A204.1 (cell line): Measurements from ENCODE around the gene PDE3B.
"Not testable (repeated sequence)": the region's sequence is repeated elsewhere in the genome, so short reads cannot be mapped to it uniquely, and the experiment has no call there.

Experiments used
- FAIRE-seq: peaks from 2 replicates; lab custom pipeline; 2012; peaks lifted over from hg19 to GRCh38; lab: Jason Lieb, UNC

The PDE3B gene

GRCh38 chr11:14748090-14748489 is 104.5 kb downstream of the PDE3B start:
- FAIRE-seq = no peak

DNA sequence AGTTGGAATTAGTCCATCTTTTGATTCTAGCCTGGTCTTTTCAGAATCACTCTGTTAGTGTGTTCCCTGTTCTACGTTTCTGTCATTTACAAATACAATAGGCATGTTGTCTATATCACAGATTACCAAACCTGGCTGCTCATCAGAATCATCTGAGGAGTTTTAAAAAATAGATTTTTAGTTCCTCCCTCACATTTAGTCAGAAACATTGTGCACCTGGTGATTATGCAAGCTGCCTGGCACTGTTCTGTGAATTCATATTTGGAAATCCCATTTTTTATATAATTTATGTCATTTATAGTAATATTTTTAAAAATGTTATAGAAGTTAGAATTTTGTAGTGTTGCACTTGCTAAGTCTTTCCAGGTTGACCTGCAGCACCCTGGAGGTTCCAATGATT is 107.3 kb downstream of the PDE3B start:
- FAIRE-seq = no peak

GRCh38 chr11:14751975-14752407 is 108.4 kb downstream of the PDE3B start:
- FAIRE-seq = no peak

DNA sequence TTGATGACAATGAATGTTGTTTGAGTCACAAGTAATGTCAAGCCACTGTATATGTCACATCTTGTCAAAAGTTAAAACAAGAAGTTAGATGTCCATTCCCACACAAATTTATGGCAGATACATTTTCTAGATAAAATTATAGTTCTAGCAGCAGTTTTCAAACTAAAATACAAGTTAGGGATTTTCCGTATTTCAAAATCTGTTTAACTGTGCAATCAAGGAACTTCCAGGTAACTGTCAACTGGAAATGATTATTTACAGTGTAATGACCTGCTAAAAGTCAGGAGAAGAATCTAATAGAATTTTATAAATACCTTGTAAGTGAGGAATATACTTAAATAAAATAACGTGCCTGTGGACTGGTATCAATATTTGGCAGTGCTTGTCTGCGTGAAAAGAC is 111.5 kb downstream of the PDE3B start:
- no peak for FAIRE-seq

DNA sequence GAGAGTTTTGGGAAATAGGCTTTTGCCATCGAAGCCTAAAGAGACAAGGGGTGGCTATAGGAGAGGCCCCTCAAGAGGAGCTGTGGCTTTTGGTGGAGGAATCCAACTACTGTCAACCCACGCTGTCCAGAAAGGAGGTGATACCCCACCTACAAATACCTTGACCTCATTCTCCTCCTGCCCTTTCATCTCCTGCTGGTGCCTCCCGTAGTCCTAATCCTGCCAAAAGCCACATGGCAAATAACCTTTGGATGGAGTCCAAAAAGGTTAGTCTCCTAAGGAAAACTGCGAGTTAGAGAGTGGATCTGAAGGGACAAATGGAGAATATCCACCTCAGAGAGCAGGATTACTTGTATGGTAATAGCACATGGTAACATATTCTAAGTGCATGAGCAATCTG is 112.7 kb downstream of the PDE3B start:
- no peak for FAIRE-seq

GRCh38 chr11:14759300-14760012 is 115.9 kb downstream of the PDE3B start:
- FAIRE-seq = not testable (repeated sequence)

DNA sequence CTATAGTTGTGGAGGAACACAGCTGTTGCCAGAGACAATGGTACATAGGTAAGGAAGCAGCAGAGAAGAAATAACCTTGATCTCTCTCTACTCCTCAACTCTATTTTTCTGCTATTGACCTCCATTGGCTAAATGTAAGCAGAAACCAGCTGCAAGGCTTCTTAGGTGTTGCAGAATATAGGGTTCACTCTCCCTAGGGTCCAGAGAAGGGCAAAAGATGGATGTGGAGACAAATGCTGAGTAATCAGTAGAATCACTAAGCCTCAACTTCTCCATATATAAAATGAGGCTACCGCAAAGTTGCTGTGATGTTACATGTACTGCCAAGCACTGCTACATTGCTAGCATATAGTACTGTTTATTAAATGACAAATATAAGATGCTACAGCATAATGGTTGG is 120.6 kb downstream of the PDE3B start:
- FAIRE-seq = no peak

DNA sequence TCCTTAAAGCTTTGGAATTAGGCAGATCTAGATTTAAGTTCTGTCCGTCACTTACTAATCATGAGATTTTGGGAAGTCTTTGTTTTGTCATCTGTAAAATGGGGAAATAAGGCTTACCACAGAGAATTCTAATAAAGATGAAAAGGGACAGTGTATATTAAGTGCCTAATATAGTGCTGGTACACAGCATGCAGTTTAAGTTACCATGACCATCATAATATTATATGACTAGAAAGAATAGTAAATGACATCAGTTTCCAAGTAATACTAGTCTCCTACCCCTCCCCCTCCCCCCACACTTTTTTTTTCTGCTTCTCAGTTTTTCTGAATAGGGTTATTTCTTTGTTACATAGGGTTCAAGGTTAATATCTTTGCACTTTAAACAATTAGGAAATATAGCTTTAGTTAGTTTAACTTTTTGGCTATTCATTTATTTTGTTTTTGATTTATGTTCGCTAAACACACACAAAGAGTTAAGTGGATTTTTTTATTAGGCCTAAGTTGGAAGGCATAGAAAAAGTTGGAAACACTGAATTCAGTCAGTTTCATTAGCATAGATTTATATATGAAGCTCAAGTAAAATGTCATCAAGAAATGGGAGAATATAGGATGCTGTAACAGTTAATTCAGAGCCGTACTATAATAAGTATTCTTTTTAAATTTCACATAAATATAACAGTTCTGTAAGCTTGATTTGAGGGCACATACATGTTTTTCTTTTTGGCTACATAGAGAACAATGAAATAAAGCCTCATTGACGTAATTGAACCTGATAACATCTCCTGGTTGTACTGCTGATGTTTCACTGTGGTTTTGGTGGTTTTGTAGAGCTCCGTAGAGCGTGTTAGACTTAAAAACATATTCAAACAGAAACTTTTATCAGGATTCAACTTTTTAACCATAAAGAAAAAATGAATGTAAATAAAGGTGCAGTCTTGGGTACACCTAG is 121.2 kb downstream of the PDE3B start:
- FAIRE-seq = no peak

GRCh38 chr11:14766585-14766984 is 123.0 kb downstream of the PDE3B start:
- FAIRE-seq = no peak

DNA sequence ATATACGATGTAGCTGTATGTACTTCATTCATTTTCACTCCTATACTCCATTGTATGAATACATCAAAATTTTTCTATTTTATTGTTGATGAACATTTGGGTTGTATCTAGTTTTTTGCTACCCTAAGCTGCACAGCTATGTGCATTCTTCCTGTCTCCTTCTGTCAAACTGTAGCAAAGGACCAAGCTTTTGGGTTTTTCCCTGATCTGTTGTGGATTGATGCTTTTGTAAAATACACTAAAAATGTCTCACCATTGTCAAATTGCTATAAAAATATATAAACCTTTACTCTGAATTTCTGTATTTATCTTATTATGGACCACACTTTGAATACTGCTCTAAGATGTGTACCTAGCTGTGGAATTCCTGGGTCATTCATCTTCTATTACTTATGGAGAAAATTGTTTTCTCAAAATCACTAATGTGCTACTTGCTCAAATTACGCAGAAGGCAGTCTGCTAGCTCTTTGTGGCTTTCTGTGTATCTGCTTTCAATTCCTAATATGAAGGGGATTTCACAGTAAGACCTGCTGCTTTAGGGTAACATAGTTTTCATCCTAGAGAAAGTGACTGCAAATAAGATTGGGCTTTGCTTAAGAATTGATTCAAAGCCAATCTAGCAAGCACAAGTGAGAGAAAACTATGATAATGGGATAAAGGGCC is 125.1 kb downstream of the PDE3B start:
- FAIRE-seq = no peak

DNA sequence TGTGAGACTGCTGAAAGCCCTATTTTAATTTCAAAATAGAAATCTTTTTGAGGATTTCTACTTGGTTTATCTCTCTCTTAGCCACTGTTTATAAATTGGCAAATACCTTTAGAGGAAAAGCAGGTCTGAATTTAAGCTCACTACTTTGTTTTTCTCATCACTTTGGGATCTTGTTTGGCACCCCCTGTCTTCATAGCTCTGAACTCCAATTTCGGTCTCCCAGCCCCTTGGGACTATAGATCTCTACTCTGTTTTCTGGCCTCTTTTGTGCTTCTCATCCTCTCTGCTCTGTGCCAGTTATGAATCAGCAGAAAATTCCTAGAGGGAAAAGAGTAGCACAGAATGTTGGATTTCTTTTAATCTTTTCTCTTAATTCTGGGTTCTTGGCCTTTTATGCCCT is 130.2 kb downstream of the PDE3B start:
- no peak for FAIRE-seq

- FAIRE-seq = no peak
These were observed 131.1 kb downstream of the PDE3B start for GRCh38 chr11:14774721-14775120.

DNA sequence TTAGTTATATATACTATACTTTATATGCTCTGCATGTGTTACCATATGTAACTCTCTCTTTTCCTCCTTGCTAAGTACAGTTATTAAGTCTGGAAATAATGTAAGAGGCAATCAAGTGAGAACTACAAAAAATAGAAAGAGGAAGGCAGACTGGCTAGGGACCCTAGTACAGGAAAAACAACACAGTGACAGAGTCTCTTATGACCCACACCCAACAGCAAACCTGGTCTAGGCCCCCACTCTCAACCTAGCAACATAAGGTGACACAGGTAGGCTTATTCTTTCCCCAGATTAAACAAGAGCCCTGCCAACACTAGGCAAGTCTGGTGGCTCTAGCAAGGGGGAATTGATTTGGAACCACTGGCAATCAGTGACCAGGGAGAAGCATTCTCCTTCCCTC is 132.3 kb downstream of the PDE3B start:
- FAIRE-seq = no peak

GRCh38 chr11:14778460-14778859 is 134.9 kb downstream of the PDE3B start:
- FAIRE-seq = not testable (repeated sequence)

DNA sequence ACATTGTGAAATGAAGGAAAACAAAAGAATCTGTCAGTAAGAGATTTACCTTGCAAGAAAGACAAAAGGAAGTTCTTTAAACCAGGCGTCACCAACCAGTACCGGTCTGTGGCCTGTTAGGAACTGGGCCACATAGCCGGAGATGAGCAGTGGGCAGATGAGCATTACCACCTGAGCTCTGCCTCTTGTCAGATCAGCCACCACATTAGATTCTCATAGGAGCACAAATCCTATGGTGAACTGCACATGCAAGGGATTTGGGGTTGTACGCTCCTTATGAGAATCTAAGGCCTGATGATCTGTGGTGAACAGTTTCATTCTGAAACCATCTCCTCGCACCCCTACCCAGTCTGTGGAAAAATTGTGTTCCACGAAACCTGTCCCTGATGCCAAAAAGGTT is 140.2 kb downstream of the PDE3B start:
- no peak for FAIRE-seq

- no peak for FAIRE-seq
These were observed 140.6 kb downstream of the PDE3B start for GRCh38 chr11:14784230-14784629.

DNA sequence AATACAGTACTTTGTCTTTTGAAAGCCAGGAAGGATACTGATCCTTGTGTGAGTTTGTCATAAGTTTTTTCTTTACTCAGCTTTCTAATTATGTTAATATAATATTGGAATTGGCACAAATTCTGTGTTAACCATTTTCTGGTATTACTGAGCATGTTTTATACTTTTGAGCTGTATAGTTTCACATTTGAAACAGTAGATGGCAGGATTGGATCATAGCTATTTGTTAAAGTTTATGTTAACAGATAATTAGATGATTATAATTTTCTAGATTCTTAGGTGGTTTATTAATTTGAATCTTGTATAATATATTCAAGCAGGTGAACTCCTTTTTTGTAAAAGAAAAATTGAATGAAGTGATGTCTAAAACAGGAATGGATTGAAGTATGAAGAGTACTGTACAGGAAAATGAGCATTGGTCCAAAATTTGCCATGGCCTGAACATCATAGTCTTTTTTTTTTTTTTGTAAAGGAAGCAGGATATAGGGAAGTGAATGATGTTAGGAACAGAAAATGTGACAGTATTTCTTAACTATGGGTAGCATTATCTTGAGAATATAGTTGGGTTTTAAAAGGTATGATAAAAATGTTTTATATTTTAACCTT is 146.4 kb downstream of the PDE3B start:
- peak; percentile 95 for FAIRE-seq

GRCh38 chr11:14793546-14793945 is 149.9 kb downstream of the PDE3B start:
- no peak for FAIRE-seq

DNA sequence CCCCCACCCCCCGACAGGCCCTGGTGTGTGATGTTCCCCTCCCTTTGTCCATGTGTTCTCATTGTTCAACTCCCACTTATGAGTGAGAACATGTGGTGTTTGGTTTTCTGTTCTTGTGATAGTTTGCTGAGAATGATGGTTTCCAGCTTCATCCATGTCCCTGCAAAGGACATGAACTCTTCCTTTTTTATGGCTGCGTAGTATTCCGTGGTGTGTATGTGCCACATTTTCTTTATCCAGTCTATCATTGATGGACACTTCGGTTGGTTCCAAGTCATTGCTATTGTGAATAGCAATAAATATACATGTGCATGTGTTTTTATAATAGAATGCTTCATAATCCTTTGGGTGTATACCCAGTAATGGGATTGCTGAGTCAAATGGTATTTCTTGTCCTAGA is 152.4 kb downstream of the PDE3B start:
- FAIRE-seq = not testable (repeated sequence)

- no peak for FAIRE-seq
These were observed 160.2 kb downstream of the PDE3B start for GRCh38 chr11:14803846-14804245.

DNA sequence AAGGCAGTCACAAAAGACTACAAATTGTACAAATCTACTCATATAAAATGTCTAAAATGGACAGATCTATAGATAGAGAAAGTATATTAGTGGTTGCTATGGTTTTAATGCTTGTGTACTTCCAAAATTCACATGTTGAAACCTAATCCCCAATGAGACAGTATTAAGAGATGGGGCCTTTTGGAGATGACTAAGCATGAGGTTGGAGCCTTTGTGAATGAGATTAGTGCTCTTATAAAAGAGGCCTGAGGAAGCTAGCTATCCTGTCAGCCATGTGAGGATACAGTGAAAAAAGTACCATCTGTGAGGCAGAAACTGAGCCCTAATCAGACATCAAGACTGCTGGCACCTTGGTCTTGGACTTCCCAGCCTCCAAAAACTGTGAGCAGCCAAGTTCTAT is 165.9 kb downstream of the PDE3B start:
- FAIRE-seq = no peak

DNA sequence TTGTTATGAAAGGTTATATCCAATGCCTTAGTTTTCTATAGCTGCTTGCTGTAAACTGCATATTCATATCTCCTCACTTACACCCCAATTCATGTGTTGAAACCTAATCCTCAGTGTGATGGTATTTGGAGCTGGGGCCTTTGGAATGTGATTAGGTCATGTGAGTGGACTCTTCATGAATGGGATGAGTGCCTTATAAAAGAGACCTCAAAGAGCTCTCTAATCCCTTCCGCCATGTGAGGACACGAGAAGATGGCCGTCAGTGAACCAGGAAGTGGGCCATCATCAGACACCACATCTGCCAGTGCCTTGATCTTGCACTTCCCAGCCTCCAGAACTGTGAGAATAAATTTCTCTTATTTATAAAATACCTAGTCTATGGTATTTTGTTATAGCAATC is 169.2 kb downstream of the PDE3B start:
- FAIRE-seq = no peak

GRCh38 chr11:14813516-14813915 is 169.9 kb downstream of the PDE3B start:
- no peak for FAIRE-seq
